Epithelial cell of esophagus (primary cell): ENCODE data around the gene MED27.

ENCODE experiments used
- DNase-seq: peaks from one replicate; pipeline ENCODE4 v3.0.0; 2010; ENCODE audit warnings: low read depth
- H3K4me3 ChIP-seq: 2 replicates; pipeline ENCODE4 v1.5.1; 2011; ENCODE audit warnings: mild to moderate bottlenecking, low read length, control low read depth
- CTCF ChIP-seq: IDR thresholded peaks from 2 replicates; pipeline ENCODE4 v1.5.1; 2011; ENCODE audit warnings: low read depth, mild to moderate bottlenecking, low read length, control low read depth, inconsistent platforms; ENCODE audit not compliant: insufficient read depth; ENCODE audit errors: missing control alignments

The MED27 gene

GRCh38 chr9:131969469-131969989 lies 110.1 kb downstream of the MED27 start:
- no peak for DNase-seq
- H3K4me3 ChIP-seq, result no peak overlapping the region
- TF ChIP-seq CTCF, result no peak

GRCh38 chr9:131968632-131969031 lies 111.0 kb downstream of the MED27 start:
- no peak for TF ChIP-seq CTCF
- no peak for DNase-seq
- no peak overlapping the region for H3K4me3 ChIP-seq

GRCh38 chr9:131965841-131966240 lies 113.8 kb downstream of the MED27 start:
- DNase-seq, result no peak
- H3K4me3 ChIP-seq, result no peak overlapping the region
- no peak for TF ChIP-seq CTCF

- no peak for TF ChIP-seq CTCF
- DNase-seq, result no peak
- no peak overlapping the region for H3K4me3 ChIP-seq
Measured at GRCh38 chr9:131965103-131965502, 114.6 kb downstream of the MED27 start.

GRCh38 chr9:131963072-131964030 lies 116.3 kb downstream of the MED27 start:
- H3K4me3 ChIP-seq, result no peak overlapping the region
- TF ChIP-seq CTCF, result no peak
- no peak for DNase-seq

GRCh38 chr9:131961496-131961880 lies 118.2 kb downstream of the MED27 start:
- no peak for TF ChIP-seq CTCF
- H3K4me3 ChIP-seq, result no peak overlapping the region
- DNase-seq, result no peak

GRCh38 chr9:131960851-131961495 lies 118.7 kb downstream of the MED27 start:
- H3K4me3 ChIP-seq, result no peak overlapping the region
- peak; percentile 19 for DNase-seq
- no peak for TF ChIP-seq CTCF
